SHP77 treated with DMSO at 0.1 percent for 48 hours (cell line): ENCODE results near the gene ZNF644.
A peak's percentile ranks its signal among the peaks of the same experiment; 100 is the strongest.
"Not testable (repeated sequence)": the region's sequence is repeated elsewhere in the genome, so short reads cannot be mapped to it uniquely, and the experiment has no call there.

Experiments
- DNase-seq: peaks from one replicate; lab custom pipeline; 2025; lab: John Stamatoyannopoulos, UW

The ZNF644 gene

DNA sequence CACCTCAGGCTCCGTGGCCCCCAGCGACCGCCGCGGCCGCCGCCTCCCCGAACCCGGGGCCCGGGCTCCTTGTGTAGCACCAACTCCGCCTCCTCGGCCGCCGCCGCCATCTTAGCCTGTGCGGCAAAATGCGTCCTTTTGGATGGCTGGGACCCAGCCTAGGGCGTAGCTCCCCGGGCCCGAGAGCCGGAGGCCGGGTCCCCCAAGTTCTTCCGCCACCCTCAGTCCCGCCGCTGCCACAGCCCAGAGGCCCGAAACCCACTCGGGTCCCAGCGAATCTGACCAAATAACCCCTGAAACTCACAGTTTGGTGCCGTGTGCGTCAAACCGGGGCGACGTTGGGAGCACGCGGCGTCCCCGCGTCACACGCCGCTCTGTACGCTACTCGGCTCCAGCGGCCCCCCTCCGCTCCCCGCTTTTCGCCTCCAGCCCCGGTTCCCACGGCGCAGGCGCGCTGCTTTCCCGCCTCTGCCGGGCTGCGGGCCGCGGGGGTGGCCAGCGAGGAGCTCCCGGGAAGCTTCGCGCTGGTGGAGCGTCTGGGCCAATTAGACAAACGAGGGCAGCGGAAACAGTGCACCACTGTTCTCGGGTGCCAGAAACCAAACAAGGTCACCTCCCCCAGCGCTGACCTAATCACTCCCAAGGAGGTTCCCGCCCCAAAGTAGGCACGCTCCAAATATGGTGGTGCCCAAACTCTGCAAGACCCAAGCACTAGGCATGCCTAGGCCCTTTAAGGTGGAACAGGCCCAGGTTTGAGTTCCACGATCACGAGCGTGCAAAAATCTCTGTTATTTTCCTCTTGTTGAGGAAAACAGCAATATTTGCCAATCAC is at the start of gene ZNF644:
TSS of gene ZNF644 (minus strand) at position 350 of the 832 bp plus-strand sequence. CDS start 39,682 bp downstream, outside the sequence.
- DNase-seq = peak; percentile 79

DNA sequence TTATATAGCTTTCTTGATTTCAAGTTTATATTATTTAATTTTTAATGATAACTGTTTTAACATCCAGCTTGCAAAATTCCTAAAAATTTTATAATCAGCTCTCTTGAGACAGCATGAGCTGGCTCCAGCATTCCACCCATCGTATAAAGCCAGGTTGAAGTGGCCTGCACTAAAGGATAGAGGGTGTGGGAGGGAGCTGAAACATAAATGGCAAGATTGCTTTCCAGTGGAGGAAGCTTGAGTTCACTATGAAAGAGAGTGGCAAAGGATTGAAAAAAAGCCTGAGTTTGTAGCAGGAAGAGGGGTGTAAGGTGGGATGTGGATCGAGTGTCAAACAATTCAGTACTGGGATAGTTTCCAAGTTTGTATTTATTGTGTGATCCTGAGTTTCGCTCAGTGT is 48.5 kb upstream of the ZNF644 start:
- no peak for DNase-seq

DNA sequence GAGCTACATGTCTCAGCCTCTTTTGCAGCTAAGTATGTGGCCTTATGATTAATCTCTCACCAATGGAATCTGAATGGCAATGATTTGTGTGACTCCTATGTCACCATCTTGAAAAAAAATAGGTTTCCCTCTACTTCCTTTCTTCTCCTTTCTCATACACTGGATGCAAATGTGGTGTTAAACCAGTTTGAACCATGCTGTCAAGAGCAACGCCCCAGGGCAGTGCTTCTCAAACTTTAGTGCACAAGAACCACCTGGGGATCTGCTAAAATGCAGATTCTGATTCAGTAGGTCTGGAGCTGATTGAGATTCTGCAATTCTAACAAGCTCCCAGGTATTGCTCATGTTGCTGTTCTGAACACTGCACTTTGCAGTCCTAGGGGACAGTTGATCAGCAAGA is 44.7 kb upstream of the ZNF644 start:
- DNase-seq = no peak

DNA sequence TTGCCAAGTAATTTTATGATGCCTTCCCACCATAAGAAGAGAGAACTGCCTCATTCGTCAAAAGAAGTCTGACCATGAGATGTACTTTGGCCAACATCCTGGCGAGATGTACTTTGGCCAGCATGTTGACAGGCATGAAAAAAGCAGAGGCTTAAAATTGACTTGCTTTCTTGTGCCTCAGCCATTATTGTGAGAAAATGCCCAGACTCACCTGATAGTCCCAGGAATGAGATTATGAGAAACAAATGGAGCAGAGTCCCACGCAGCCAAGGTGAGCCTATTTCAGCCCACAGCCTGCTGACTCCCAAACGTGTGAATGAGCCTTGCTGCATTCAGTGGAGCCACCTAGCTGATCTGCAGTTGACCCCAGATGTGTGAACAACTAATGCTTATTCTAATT is 43.5 kb upstream of the ZNF644 start:
- DNase-seq = no peak

DNA sequence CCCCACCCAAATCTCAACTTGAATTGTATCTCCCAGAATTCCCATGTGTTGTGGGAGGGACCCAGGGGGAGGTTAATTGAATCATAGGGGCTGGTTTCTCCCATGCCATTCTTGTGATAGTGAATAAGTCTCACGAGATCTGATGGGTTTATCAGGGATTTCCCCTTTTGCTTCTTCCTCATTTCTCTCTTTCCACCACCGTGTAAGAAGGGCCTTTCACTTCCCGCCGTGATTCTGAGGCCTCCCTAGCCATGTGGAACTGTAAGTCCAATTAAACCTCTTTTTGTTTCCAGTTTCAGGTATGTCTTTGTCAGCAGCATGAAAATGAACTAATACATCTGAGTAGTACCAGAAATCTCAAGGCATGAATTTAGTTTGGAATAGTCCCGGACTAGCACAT is 41.6 kb upstream of the ZNF644 start:
- DNase-seq = not testable (repeated sequence)

DNA sequence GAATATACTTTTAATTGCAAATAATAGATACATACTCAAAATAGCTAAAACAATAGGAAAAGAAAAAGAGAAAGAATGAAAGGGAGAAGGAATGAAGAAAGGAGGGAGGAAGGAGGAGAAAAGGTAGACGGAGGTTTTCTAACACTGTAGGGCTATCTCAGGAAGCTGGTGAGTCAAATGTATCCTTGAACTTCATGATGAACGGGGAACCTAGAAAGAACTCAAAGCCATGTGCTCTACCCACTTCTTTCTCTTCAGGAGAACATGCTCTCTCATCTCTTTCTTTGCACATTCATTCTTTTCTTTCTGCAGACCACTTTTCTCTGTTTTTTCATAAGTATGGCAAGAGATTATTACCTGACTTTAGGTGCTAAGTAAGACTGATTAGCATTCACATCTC is 37.3 kb upstream of the ZNF644 start:
- DNase-seq = no peak

DNA sequence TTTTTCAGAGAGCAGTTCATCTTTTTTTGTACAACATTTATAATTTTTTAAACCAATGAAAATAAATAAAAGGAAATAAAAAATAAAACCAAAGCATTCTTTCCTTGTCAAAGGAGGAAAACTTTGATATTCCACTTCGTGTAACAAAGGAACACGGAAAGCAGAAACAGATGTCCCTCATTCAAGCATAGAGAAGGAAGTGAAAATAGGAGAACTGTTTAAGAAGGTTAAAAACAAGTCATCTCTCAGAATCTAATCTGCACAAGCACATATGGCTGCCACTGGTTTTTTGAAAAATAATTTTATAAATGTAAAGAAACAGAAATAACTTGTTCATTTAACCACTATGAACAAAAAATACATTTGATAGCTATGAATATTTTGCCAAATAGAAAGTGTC is 35.9 kb upstream of the ZNF644 start:
- DNase-seq = no peak

DNA sequence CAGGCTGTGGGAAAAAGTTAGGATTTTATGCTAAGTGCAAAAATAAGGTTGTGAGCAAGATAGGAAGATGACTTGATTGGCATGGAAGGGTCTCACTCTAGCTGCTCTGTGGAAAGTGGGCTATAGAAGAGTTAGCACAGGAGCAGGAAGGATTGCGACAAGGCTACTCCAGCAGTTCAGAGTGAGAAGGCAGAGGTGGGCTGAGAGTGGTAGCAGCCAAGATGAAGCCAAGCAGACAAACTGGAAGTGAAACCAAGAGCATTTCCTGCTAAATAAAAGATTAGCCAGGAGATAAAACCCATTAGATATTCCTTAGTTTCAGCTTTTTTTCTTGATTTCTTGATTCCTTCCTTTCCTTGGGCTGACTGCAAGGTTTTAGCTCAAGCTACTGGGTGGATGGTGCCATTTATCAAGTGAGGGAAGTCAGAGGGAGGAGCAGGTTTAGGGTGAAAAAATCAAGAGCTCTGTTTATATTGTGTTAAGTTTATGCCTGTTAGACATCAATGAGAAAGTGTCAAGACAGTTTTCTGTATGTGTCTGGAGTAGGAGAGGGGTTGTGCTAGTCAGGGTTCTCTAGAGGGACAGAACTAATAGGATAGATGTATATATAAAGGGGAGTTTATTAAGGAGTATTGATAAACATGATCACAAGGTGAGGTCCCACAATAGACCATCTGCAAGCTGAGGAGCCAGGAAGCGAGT is 33.1 kb upstream of the ZNF644 start:
- no peak for DNase-seq

DNA sequence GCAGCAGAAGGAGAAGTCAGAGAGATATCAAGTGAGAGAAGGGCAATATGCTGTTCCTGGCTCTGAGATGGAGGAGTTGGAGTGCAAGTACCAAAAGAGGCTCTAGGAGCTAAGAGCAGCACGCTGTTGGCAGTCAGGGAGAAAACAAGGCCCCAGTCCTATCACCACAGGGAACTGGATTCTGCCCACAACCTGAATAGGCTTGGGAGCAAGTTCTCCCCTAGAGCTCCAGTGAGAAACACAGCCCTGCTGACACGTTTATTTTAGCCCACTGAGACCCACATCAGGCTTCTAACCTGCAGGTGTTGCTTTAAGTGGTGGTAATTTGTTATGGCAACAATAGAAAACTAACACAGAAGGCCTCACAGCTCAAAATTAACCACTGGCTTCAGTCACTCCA is 31.8 kb upstream of the ZNF644 start:
- DNase-seq = no peak

DNA sequence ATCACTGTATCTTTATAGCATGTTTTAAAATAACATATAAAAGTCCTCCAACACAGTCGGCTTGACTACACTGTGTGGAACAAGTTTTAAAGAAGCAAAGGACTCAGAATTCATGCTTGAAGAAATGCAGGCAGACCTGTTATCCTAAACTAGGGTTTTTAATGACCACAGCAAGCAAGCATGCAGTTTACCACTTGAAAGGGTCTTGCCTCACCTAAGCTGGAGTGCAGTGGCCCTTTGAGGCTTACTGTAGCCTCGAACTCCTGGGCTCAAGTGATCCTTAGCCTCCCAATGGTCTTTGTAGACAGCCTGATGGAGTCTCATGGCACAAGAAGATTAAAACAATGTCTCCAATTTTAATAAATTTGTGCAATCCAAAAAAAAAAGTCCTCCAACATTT is 27.7 kb upstream of the ZNF644 start:
- not testable (repeated sequence) for DNase-seq

DNA sequence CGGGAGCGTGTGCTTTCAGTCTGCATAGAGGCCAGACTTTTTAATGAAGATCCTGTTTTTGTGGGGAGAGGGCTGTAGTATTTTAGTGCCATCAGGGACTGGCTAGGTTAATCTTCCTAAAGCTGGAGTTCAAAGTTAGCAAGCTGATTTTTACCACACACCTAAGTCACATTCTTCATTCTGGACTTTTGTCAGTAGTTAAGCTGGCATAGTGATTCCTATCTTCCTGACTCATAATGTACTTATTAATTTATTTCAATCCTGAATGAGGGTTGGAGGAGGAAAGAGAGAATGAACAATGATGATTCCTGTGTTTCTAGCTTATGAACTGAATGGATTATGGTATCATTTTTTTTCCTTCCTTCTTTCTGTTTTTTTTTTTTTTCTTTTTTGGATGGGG is 24.9 kb upstream of the ZNF644 start:
- DNase-seq = no peak

DNA sequence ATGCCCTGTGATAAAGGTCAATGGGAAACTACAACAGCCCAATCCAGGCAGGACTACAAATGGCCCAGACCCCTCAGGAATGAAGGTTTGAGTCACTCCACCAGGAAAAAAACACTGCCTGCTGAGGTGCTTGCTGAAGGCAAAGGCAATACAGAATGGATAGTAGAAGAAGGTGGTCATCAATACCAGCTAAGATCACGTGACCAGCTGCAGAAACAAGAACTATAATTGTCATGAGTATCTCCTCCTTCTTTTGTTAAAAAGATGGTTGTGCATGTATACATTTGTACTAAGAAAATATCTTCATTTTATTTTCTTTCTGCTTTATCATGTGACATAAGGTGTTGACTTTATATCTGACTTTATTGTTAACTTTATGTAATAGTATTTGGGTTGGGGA is 23.4 kb upstream of the ZNF644 start:
- no peak for DNase-seq

DNA sequence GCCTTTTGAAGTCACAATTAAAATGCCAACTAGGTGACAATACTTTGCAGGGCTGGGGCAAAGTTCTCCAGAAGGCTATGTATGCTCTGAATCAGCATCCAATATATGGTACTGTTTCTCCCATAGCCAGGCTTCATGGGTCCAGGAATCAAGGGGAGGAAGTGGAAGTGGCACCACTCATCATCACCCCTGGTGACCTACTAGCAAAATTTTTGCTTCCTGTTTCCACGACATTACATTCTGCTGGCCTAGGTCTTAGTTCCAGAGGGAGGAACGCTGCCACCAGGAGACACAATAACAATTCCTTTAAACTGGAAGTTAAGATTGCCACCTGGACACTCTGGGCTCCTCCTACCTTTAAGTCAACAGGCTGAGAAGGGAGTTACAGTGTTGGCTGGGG is 22.9 kb upstream of the ZNF644 start:
- DNase-seq = not testable (repeated sequence)

DNA sequence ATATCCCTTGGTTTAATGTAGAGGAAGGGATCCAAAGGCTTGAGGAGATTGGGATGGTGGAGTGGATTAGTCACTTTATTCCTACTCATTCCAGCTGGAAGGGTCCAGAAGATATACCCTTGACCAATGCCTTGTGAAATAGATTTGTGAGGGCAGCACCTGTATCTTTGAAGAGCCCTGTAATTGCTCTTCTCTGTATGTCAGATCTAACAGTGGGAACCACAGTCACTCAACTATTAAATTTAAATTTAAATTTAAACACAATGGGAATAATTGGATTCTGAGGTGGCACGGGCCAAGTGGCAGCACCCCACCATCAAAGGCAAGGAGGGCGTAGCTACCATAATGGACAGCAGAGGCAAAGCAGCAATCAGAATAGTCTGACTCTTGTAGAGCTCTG is 20.5 kb upstream of the ZNF644 start:
- not testable (repeated sequence) for DNase-seq

DNA sequence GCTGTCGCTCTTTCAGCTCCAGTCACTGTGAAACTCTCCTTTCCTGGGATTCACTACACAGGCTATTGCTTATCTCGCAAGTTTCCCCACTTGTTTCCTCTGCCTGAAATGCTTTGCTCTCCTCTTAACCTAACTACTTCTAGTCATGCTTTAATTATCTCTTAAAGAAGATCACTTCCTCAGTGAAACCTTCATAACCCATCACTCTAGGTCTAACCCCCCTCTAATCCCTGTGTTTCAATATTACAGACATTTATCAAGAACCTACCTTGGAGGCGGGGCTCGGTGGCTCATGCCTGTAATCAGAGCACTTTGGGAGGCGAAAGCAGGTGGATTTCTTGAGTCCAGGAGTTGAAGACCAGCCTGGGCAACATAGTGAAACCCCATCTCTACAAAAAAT is 16.7 kb upstream of the ZNF644 start:
- DNase-seq = no peak

DNA sequence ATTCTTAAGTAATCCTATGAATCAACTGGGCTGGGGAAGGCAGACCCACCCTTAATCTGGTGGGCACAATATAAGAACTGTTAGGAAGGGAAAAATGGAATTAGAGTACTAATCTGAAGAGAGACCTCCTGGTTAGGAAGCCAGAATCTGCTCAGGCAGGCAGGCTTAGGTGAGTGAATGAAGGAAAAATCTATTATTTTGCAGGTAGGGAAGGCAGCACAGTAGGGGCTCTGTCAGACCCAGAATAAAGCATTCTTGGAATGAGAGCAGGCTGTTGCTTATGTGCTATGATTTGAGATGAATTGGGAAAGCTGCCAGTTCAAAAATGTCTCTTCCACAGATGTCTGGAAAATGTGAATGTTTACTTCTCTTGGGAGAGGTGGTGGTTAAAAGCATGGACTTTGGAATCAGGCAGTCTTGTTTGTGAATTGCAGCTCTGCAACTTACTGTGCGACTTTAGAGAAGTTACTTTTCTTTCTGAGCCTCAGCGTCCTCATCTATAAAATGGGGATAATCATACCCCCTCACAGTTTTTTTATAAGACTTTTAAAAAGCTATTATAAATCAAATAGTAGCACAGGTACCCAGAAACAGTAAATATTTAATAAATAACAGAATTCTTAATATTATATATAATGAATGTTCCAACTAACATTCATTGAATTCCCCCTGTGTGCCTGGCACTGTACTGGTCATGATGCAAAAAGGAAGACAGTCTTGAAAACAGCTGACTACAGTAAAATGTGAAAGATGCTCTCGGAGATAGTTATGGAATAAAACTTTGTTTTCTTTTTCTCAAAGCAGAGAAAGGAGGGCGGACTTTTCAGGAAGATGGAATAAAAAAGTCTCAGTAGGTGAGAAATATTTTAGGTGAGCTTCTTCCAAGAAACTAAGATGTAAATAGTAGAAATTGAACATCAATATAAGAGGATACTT is 15.3 kb upstream of the ZNF644 start:
- no peak for DNase-seq

DNA sequence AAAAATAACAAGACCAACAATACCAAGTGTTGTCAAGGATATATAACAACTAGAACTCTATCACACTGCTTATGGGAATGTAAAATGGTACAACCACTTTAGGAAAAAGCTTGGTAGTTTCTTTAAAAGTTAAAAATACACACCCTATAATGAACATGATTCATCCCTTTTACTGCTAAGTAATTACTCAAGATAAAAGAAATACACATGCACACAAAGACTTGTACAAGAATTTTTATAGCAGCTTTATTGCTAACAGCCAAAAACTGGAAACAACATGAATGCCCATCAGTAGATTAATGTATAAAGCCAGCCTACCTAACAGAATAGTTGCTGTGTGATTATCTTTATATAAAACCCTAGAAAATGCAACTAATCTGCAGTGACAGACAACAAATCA is 10.5 kb upstream of the ZNF644 start:
- DNase-seq = no peak

DNA sequence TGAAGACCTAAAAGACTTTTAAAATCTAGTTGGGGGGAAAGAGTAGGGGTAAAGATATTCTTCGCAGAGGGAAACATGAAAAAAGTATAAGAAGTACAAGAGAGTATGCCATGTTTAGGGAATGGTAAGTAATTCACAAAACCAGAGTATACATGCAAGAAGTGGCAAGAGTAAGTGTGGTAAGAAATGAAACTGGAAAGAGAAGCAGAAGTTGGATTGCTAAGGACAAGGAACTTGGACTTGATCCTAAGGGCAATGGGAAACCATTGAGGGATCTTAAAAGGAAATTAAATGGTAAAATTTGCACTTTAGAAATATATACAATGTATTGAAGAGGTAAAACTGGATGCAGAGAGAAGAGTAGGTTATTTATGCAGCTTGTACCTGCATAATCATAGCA is 9.2 kb upstream of the ZNF644 start:
- DNase-seq = no peak

DNA sequence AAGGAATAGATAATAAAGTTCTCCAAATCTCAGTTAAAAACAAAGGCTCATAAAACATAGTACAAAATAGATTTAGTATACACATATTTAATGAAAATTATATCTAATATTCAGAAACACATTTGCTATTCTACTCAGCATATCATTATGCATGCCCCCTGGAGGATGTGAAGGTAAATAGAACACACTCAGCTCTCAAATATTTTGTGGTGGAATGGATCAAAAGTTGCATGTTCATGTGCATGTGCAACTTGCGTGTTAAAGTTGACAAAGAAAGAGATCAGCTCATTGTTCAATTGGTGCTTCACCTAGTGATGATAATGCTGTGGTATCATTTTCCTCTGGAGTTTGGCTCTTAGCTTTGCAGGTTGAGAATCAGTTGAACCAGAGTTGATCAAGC is 4.9 kb upstream of the ZNF644 start:
- DNase-seq = no peak

DNA sequence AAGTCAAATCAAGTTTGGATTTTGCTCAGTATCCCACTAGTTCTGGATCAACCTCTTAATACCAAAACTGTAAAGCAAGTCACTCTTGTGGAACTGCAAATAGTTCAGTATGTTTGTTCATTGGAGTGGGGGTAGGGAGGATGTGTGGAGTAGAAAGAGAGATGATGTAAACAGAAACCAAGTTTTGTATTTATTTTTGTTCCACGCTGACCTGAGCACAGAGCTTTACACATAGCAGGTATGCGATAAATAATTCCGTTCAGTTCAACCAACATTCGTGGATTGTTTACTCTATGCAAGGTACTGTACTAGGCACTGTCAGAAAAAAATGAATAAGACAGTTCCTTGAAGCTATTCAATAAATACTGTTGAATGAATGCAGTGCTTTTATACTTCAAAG is 4.5 kb upstream of the ZNF644 start:
- DNase-seq = no peak

DNA sequence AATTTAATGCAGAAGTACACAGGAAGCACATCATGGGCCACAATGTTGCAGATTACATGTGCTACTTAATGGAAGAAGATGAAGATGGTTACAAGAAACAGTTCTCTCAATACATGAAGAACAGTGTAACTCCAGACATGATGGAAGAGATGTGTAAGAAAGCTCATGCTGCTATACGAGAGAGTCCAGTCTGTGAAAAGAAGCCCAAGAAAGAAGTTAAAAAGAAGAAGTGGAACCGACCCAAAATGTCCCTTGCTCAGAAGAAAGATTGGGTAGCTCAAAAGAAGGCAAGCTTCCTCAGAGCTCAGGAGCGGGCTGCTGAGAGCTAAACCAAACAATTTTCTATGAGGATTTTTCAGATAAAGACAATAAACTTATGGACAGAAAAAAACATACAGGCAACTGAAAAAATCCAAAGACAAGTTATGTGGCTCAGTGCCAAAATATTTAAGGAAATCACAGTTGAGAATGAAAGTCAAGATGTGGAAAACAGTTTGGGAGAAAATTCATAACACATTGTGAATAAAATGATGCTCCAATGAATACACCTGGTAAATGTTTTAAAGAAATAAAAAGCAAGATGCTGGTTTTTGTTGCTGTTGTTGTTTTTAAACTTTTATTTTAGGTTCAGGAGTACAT is 2.8 kb upstream of the ZNF644 start:
- no peak for DNase-seq

DNA sequence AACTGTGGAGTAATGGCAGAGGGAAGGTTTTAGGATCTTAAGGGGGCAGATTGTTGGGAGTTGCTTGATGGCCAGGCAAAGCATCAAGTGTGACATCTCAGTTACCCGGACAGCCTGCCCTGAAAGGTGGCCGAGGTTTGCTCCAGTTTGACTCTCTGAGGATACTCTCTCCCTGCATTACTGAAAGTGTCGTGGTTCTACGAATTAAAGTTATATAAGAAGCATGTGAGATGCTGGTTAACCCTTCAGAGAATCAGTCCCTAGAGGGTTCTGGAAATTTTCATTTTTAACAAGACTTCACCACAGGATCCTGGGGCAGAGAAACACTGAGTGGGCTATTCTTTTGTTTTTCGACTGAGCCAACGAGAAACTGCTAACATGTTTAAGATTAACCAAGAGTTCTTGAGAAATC is 689 bp upstream of the ZNF644 start:
- DNase-seq = peak; percentile 72
